Measurements from ENCODE around the gene NMRK1.

- no peak for TF ChIP-seq CTCF (conservative IDR thresholded peaks at IDR 0.05)
- no peak for TF ChIP-seq EZH2 (IDR thresholded peaks at IDR 0.05; ENCODE audit: low read depth)
Measured at GRCh38 chr9:75051285-75051684, 36.7 kb downstream of the NMRK1 start.

All from PC-9 (cell line).